IPS-15b (cell line): ENCODE results near the gene NTF3.
"Not testable (repeated sequence)": the region's sequence is repeated elsewhere in the genome, so short reads cannot be mapped to it uniquely, and the experiment has no call there.

Experiments
- H3K27me3 ChIP-seq: one replicate; pipeline ENCODE4 v1.6.1; 2013; ENCODE audit warnings: low read length; ENCODE audit not compliant: control insufficient read depth, insufficient read depth
- H3K36me3 ChIP-seq: one replicate; pipeline ENCODE4 v1.6.1; 2013; ENCODE audit warnings: low read length; ENCODE audit not compliant: control insufficient read depth, insufficient read depth
- H3K4me1 ChIP-seq: one replicate; pipeline ENCODE4 v1.6.1; 2013; ENCODE audit warnings: mild to moderate bottlenecking, low read length; ENCODE audit not compliant: control insufficient read depth, insufficient read depth
- H3K4me3 ChIP-seq: one replicate; pipeline ENCODE4 v1.5.1; 2013; ENCODE audit warnings: low read depth, low read length
- H3K9ac ChIP-seq: one replicate; pipeline ENCODE4 v1.6.1; 2013; ENCODE audit warnings: low read depth, mild to moderate bottlenecking, low read length
- H3K9me3 ChIP-seq: one replicate; pipeline ENCODE4 v1.6.1; 2013; ENCODE audit warnings: mild to moderate bottlenecking, low read length; ENCODE audit not compliant: control insufficient read depth, insufficient read depth

The NTF3 gene

DNA sequence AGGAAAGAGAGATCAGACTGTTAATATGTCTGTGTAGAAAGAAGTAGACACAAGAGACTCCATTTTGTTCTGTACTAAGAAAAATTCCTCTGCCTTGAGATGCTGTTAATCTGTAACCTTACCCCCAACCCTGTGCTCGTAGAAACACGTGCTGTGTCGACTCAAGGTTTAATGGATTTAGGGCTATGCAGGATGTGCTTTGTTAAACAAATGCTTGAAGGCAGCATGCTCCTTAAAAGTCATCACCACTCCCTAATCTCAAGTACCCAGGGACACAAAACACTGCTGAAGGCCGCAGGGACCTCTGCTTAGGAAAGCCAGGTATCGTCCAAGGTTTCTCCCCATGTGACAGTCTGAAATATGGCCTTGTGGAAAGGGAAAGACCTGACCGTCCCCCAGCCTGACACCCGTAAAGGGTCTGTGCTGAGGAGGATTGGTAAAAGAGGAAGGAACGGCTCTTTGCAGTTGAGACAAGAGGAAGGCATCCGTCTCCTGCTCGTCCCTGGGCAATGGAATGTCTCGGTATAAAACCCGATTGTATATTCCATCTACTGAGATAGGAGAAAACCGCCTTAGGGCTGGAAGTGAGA lies 105.2 kb downstream of the NTF3 start:
- not testable (repeated sequence) for H3K9me3 ChIP-seq, H3K4me1 ChIP-seq, H3K36me3 ChIP-seq, H3K9ac ChIP-seq, H3K4me3 ChIP-seq, H3K27me3 ChIP-seq

DNA sequence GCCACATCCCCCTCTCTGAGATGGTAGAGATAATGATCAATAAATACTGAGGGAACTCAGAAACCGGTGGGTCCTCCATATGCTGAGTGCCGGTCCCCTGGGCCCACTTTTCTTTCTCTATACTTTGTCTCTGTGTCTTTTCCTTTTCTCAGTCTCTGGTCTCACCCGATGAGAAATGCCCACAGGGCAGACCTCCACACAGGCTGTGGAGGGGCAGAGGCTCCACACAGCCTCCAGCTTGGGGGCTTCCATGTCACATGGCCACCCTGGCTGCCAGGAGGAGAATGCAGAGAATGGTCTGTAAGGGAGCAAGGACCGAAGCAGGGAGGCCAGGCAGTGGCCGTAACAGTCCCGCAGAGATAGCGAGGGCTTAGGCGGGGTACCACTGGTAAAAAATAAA lies 105.9 kb downstream of the NTF3 start:
- no peak overlapping the region for H3K4me3 ChIP-seq
- H3K9me3 ChIP-seq = no peaks in the 10 kb centered on the region
- no peaks in the 10 kb centered on the region for H3K36me3 ChIP-seq
- no peak overlapping the region for H3K9ac ChIP-seq
- H3K4me1 ChIP-seq = peaks cover 6% of the 10 kb centered on the region
- H3K27me3 ChIP-seq = peaks cover 5% of the 10 kb centered on the region
